BLaER1 treated with 17β-estradiol and CSF1 and Interleukin-3, amounts not matched to agents 10 nM and 100 nM (cell line): Measurements from ENCODE around the gene IL1R2.

Experiments used
- H3K27ac ChIP-seq, 11 experiments: shearing (Covaris generic); formaldehyde crosslinking; 2 replicates each; pipeline ENCODE4 v1.8.1; 2022
- H3K27me3 ChIP-seq, 11 experiments: shearing (Covaris generic); formaldehyde crosslinking; 2 replicates each; pipeline ENCODE4 v1.8.1; 2022
- H3K36me3 ChIP-seq, 11 experiments: shearing (Covaris generic); formaldehyde crosslinking; 2 replicates each; pipeline ENCODE4 v1.8.1; 2022
- H3K4me1 ChIP-seq, 10 experiments: shearing (Covaris generic); formaldehyde crosslinking; 2 replicates each; pipeline ENCODE4 v1.8.1; 2022
- H3K4me2 ChIP-seq, 11 experiments: shearing (Covaris generic); formaldehyde crosslinking; 2 replicates each; pipeline ENCODE4 v1.8.1; 2022
- H3K4me3 ChIP-seq, 10 experiments: shearing (Covaris generic); formaldehyde crosslinking; 2 replicates each; pipeline ENCODE4 v1.8.1; 2022
- H3K9ac ChIP-seq, 11 experiments: shearing (Covaris generic); formaldehyde crosslinking; 2 replicates each; pipeline ENCODE4 v1.8.1; 2022
- H3K9me3 ChIP-seq, 11 experiments: shearing (Covaris generic); formaldehyde crosslinking; replicated peaks in 1 of 11; 2 replicates each; pipeline ENCODE4 v1.8.1; 2022
- H4K20me1 ChIP-seq, 11 experiments: shearing (Covaris generic); formaldehyde crosslinking; 2 replicates each; pipeline ENCODE4 v1.8.1; 2022
- Cebpa-rat ChIP-seq, 11 experiments: shearing (Covaris generic); IDR thresholded peaks; 2 replicates each; pipeline ENCODE4 v1.8.1; 2022

Gene IL1R2

DNA sequence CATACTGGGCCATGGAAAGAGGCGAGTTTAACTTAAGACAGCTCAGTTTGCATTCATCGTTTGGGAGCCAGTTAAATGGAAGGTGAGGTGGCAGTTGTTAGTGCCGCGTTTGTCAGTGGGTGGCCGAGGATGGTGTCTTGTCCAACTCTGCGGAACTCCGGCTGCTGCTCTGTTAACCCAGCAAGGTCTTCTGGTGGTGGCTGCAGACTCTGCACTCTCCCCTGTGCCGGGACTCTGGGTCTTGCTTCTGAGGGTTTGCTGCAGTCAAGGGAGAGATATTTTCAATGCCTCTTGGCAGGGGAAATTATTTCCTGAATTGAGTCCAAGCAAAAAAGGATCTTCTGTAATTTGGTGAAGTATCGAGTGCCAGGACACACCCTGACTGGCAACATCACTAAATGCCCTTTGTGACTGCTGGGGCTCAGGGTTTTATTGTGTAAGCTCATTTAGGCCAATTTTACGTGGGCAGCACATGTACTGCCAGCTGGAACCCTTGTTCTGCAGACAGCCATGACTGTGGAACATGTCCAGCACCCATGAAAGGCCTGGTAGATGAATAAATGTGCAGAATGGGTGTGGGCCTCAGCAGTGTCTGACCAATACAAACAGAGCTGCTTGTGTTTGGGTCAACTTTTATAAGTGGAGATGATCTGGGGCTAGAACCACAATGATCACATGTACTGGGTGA, 58.1 kb downstream of the IL1R2 start:
- peaks cover 0 to 9% (median 0%) of the 10 kb centered on the region in 11 experiments; a peak in 4 of 22 replicates for H3K27me3 ChIP-seq
- H3K4me3 ChIP-seq = no peak overlapping the region
- peak overlapping the region in 2 of 11 experiments; percentile 30 to 61; a peak in 4 of 22 replicates for H3K4me2 ChIP-seq
- no peaks in the 10 kb centered on the region for H3K36me3 ChIP-seq
- H3K9ac ChIP-seq = no peak overlapping the region
- no peak overlapping the region for H3K27ac ChIP-seq
- no peak for TF ChIP-seq Cebpa-rat (IDR thresholded peaks at IDR 0.05)
- H4K20me1 ChIP-seq = no peaks in the 10 kb centered on the region
- H3K9me3 ChIP-seq = peaks cover 4 to 17% (median 9%) of the 10 kb centered on the region in 11 experiments; a peak in 15 of 22 replicates
- H3K4me1 ChIP-seq = peaks cover 0 to 25% (median 0%) of the 10 kb centered on the region in 10 experiments; a peak in 4 of 20 replicates

DNA sequence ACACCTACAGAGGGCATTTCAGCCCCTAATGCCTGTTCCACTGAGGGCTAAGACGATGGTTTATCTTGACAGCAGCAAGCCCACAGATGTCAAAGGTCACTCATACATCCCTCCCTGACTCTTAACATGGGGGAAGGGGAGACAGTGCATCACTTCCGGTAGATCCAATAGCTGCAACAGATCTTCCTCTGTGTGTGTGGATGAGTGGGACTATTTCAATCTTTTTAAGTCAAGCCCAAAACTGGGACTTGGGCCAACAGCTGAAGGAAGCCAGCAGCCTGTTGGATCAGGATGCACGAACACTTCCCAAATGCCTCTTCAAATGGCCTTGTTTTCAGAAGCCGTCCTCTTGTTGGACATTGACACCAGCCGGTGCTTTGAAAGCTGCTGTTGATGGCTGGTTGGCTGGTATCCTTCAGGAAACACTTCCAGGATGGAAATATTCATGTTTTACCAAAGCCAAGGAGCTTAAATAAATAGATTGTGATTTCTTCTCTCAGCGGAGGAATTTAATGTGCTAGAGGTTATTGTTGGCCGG, 59.2 kb downstream of the IL1R2 start:
- Histone ChIP-seq H3K4me3 (no peak overlapping the region), H3K9me3 (peaks cover 0 to 12% (median 5%) of the 10 kb centered on the region in 11 experiments; a peak in 13 of 22 replicates), H3K36me3 (no peaks in the 10 kb centered on the region), H3K27ac (no peak overlapping the region), H3K27me3 (peaks cover 0 to 9% (median 0%) of the 10 kb centered on the region in 11 experiments; a peak in 4 of 22 replicates), H3K9ac (no peak overlapping the region), H4K20me1 (no peaks in the 10 kb centered on the region), H3K4me2 (peak overlapping the region in 1 of 11 experiments; percentile 61; a peak in 3 of 22 replicates), H3K4me1 (peaks cover 0 to 25% (median 0%) of the 10 kb centered on the region in 10 experiments; a peak in 4 of 20 replicates)
- no peak for TF ChIP-seq Cebpa-rat (IDR thresholded peaks at IDR 0.05)

DNA sequence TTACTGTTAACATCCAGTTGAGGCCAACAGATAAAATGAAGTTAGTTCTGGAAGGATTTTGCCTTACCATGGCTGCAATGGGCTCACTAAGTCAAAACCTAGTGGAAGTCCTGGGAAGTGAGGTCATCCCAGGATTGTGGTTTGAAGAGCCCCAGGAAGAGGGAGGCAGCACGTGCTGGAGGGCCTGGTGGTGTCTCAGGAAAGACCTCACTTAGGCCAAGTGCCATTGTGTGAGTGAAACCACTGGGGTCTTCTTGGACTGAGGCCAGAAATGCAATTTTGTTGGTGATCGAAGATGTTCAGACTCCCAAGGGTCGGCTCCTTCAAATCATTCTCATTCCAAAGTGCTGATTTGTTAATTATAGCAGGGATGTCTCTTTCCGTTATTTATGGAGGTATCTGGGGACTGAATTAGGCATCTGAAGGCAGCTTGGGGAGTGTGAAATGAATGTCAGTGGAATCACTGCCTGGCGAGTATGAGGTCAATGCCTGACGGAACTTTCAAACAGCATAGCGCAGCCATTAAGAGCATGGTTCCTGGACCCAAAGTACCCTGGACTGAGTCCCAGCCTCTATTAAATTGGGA, 60.0 kb downstream of the IL1R2 start:
- Histone ChIP-seq H3K9me3 (peaks cover 0 to 5% (median 0%) of the 10 kb centered on the region in 11 experiments; a peak in 3 of 22 replicates), H3K4me2 (no peak overlapping the region), H3K4me1 (peaks cover 0 to 20% (median 0%) of the 10 kb centered on the region in 10 experiments; a peak in 4 of 20 replicates), H3K27me3 (peaks cover 0 to 3% (median 0%) of the 10 kb centered on the region in 11 experiments; a peak in 3 of 22 replicates), H3K9ac (no peak overlapping the region), H3K36me3 (no peaks in the 10 kb centered on the region), H3K27ac (no peak overlapping the region), H4K20me1 (no peaks in the 10 kb centered on the region), H3K4me3 (no peak overlapping the region)
- no peak for TF ChIP-seq Cebpa-rat (IDR thresholded peaks at IDR 0.05)

DNA sequence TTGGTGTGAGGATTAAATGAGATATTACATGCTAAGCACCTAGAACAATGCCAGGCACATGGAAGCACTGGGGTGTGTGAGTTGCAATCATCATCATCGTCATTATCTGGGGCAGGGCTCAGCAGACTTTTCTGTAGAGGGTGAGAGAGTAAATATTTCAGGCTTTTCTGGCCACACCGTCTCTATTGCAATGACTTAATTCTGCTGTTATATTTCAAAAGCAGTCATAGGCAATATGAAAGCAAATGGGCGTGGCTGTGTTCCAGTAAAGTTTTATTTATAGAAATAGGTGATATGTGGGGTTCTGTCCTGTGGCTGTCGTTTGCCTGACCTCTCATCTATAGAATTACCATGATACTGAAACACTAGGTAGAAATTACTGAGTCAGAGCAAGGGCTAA, 60.6 kb downstream of the IL1R2 start:
- Histone ChIP-seq H3K27ac (no peak overlapping the region), H3K4me2 (no peak overlapping the region), H3K36me3 (no peaks in the 10 kb centered on the region), H4K20me1 (no peaks in the 10 kb centered on the region), H3K4me3 (no peak overlapping the region), H3K9ac (no peak overlapping the region), H3K9me3 (peaks cover 0 to 5% (median 0%) of the 10 kb centered on the region in 11 experiments; a peak in 1 of 22 replicates), H3K27me3 (no peaks in the 10 kb centered on the region), H3K4me1 (peaks cover 0 to 19% (median 0%) of the 10 kb centered on the region in 10 experiments; a peak in 4 of 20 replicates)
- no peak for TF ChIP-seq Cebpa-rat (IDR thresholded peaks at IDR 0.05)

DNA sequence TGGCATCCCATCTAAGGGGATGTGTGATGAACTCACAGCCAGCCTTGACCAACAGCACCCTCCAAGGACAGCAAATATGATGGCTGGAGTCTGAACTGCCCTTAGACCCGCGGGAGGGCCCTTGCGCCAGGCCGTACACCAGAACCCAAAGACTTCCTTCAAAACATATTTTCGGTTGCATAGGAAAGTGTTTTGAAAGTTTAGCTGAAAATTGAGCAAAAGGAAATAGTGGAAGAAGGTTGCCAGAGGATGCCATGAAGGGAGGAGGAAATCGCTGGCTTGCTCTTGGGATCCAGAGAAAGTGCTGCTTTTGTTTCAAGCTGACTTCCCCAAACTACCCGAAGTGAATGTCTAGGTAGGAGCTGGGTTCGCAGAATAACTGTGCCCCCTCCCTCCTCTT, 61.3 kb downstream of the IL1R2 start:
- Histone ChIP-seq H3K9ac (no peak overlapping the region), H3K27ac (no peak overlapping the region)
- TF ChIP-seq Cebpa-rat (IDR thresholded peaks at IDR 0.05) = no peak

DNA sequence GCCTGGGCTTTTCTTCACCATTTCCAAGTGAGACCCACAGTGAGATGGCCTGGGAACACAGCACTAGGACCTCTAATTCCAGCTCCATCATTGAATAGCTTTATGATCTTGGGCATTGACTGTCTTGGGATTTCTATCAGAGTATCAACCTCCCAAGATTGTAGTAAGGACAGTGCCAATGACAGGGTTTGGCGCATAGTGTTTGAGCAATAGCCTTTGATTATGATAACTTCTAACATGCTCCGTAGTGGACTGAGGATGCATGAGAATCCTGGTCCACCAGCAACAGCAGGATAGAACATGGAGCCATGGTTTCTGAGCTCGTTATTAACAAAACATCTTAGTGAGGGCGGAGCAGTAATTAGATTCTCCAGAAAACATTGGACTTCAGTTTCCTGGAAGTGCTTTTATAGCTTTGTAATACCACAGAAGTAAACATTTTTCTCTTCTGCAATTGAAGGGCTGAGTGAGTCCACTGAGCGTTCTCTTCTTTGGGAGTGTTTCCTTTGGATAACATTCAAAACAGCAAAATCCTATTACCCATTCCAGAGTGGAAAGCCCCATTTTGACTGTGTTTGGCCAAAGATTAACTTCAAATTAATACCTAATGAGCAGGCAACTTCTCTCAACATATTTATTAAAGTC, 63.7 kb downstream of the IL1R2 start:
- TF ChIP-seq Cebpa-rat (IDR thresholded peaks at IDR 0.05) = no peak
- no peaks in the 10 kb centered on the region for H3K9me3 ChIP-seq
- H3K27me3 ChIP-seq = no peaks in the 10 kb centered on the region
- no peak overlapping the region for H3K9ac ChIP-seq
- H3K36me3 ChIP-seq = no peaks in the 10 kb centered on the region
- no peak overlapping the region for H3K27ac ChIP-seq
- no peaks in the 10 kb centered on the region for H4K20me1 ChIP-seq
- peaks cover 0 to 9% (median 0%) of the 10 kb centered on the region in 10 experiments; a peak in 3 of 20 replicates for H3K4me1 ChIP-seq
- H3K4me3 ChIP-seq = no peak overlapping the region
- H3K4me2 ChIP-seq = no peak overlapping the region; a peak in 1 of 22 replicates

More for the DNA sequence above, 61.3 kb downstream of the IL1R2 start:
- no peaks in the 10 kb centered on the region for H3K36me3 ChIP-seq
- 0 out of 22 replicates have a peak overlapping the region, but pooled peaks of 2 of the 11 experiments have one; percentile 12 to 14 for H3K4me2 ChIP-seq
- no peak overlapping the region for H3K4me3 ChIP-seq
- H3K27me3 ChIP-seq = no peaks in the 10 kb centered on the region
- H3K4me1 ChIP-seq = peaks cover 0 to 19% (median 0%) of the 10 kb centered on the region in 10 experiments; a peak in 4 of 20 replicates
- H3K9me3 ChIP-seq = no peaks in the 10 kb centered on the region
- no peaks in the 10 kb centered on the region for H4K20me1 ChIP-seq

DNA sequence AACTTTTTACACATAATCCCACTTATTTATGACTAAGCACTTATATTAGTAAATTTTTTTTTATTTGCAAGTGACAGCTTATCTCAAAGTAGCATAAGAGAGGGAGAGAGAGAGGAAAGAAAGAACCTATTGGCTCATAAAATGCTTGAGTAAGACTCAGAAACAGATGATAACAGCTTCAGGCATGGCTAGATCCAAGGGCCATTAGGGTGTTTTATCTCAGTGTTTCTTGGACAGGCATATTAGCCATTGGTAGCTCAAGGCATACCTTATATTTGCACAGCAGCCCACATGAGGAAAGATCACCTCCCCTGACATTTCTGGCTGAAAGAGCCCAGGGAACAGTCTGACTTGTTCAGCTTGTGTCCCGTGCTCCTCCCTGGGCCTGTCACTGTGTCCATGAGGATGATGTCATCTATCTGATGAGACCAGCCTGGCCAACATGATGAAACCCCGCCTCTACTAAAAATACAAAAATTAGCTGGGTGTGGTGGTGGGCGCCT, 64.4 kb downstream of the IL1R2 start:
- Histone ChIP-seq H4K20me1 (no peaks in the 10 kb centered on the region), H3K9ac (no peak overlapping the region), H3K36me3 (no peaks in the 10 kb centered on the region), H3K27me3 (no peaks in the 10 kb centered on the region), H3K4me2 (no peak overlapping the region), H3K4me1 (peaks cover 0 to 6% (median 0%) of the 10 kb centered on the region in 10 experiments; a peak in 2 of 20 replicates), H3K27ac (no peak overlapping the region), H3K9me3 (no peaks in the 10 kb centered on the region), H3K4me3 (no peak overlapping the region)
- TF ChIP-seq Cebpa-rat (IDR thresholded peaks at IDR 0.05) = no peak

DNA sequence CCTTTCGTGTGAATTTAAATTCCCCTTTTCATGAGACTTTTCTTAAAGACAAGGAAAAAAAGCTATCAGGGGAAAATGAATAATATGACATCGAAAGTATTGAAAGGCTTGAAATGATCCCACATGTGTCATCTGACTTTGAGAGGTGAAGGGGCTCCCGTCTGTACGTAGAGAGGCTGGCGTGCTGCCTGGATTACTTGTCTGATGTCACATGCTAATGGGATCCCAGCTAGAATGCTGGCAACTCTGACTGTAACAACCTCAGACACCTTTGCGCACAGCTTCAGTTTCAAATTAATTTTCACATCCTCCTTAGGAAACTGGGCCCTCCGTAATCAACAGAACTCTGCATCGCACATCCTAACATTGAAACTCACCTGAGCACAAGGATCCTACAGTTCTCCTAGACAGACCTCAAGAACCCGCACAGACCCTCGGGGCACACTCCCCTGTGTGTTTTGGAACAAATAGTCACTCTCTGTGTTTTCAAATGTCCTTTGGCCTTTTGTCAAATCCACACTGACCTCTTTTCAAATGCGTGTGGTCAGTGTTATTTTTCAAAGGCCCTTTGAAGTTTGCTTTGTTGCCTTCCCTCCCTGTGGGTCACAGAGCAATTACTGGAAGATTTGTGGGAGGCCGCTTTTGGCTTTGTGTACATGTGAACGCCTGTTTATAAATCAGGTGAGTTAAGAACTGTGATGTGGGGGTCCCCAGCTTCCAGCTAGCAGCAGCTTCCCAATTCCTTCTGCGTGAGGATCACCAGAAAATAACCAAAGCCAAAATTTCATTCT, 65.9 kb downstream of the IL1R2 start:
- H3K27me3 ChIP-seq = no peaks in the 10 kb centered on the region
- peaks cover 0 to 14% (median 0%) of the 10 kb centered on the region in 10 experiments; a peak in 8 of 20 replicates for H3K4me1 ChIP-seq
- H3K27ac ChIP-seq = no peak overlapping the region
- H3K9ac ChIP-seq = no peak overlapping the region
- H3K9me3 ChIP-seq = no peaks in the 10 kb centered on the region
- no peak for TF ChIP-seq Cebpa-rat (IDR thresholded peaks at IDR 0.05)
- H3K4me2 ChIP-seq = no peak overlapping the region
- no peaks in the 10 kb centered on the region for H4K20me1 ChIP-seq
- H3K4me3 ChIP-seq = no peak overlapping the region
- H3K36me3 ChIP-seq = no peaks in the 10 kb centered on the region
